GM18873 (cell line): ENCODE results near the gene TMEM87A.

Experiments
- ATAC-seq: cut with Tn5 transposase; IDR thresholded peaks from one replicate; pipeline ENCODE4 v1.9.1; 2021; ENCODE audit warnings: mild to moderate bottlenecking, moderate library complexity, moderate number of reproducible peaks; ENCODE audit not compliant: unreplicated experiment, low FRiP score

TMEM87A gene

GRCh38 chr15:42166225-42166940 is 106.8 kb downstream of the TMEM87A start:
- ATAC-seq = no peak

- no peak for ATAC-seq
These were observed 108.1 kb downstream of the TMEM87A start for GRCh38 chr15:42165106-42165505.

- no peak for ATAC-seq
These were observed 109.2 kb downstream of the TMEM87A start for GRCh38 chr15:42163947-42164550.

- no peak for ATAC-seq
These were observed 109.9 kb downstream of the TMEM87A start for GRCh38 chr15:42163291-42163690.
